Fibroblast of the aortic adventitia (primary cell): ENCODE results near the gene ZNF407. TPM values are rescaled to one million over a fixed set of nuclear protein-coding genes. Genes with fewer than 3 reads are reported as not detected.

ENCODE experiments used
- DNase-seq: peaks from one replicate; pipeline ENCODE4 v3.0.0-alpha.2; 2010; ENCODE audit warnings: low read depth
- H3K4me3 ChIP-seq: 2 replicates; pipeline ENCODE4 v1.5.1; 2011; ENCODE audit warnings: low read depth, mild to moderate bottlenecking, control low read depth, low read length, moderate library complexity
- CTCF ChIP-seq: IDR thresholded peaks from 2 replicates; pipeline ENCODE4 v1.5.1; 2011; ENCODE audit warnings: mild to moderate bottlenecking, low read length, control low read depth, inconsistent platforms; ENCODE audit not compliant: insufficient read depth
- total RNA-seq: library from RNA; depleted of rRNA; stranded (reverse); fragments of >200 nt; gene quantifications from 2 replicates; pipeline ENCODE4 v1.2.3, GENCODE V29; 2012; ENCODE audit warnings: low replicate concordance

Gene ZNF407
- total RNA-seq, 1 donor: 21.7 TPM

GRCh38 chr18:75073654-75074053 lies 476.0 kb downstream of the ZNF407 start:
- no peak for TF ChIP-seq CTCF
- H3K4me3 ChIP-seq: no peak overlapping the region
- DNase-seq: no peak

- no peak overlapping the region for H3K4me3 ChIP-seq
- no peak for TF ChIP-seq CTCF
- DNase-seq: no peak
Observed at GRCh38 chr18:75074196-75075015, 476.7 kb downstream of the ZNF407 start.

- DNase-seq: no peak
- no peak for TF ChIP-seq CTCF
Observed at GRCh38 chr18:75075016-75075305, 477.3 kb downstream of the ZNF407 start.

GRCh38 chr18:75075429-75075841 lies 477.8 kb downstream of the ZNF407 start:
- H3K4me3 ChIP-seq: no peak overlapping the region
- no peak for TF ChIP-seq CTCF
- DNase-seq: no peak

More at GRCh38 chr18:75075016-75075305, 477.3 kb downstream of the ZNF407 start:
- H3K4me3 ChIP-seq: no peak overlapping the region

GRCh38 chr18:75076286-75076685 lies 478.6 kb downstream of the ZNF407 start:
- DNase-seq: no peak
- TF ChIP-seq CTCF: no peak

GRCh38 chr18:75081486-75081885 lies 483.8 kb downstream of the ZNF407 start:
- DNase-seq: no peak
- no peak for TF ChIP-seq CTCF
- no peak overlapping the region for H3K4me3 ChIP-seq

More at GRCh38 chr18:75076286-75076685, 478.6 kb downstream of the ZNF407 start:
- no peak overlapping the region for H3K4me3 ChIP-seq

- no peak for DNase-seq
- H3K4me3 ChIP-seq: no peak overlapping the region
- TF ChIP-seq CTCF: no peak
Observed at GRCh38 chr18:75083131-75083530, 485.5 kb downstream of the ZNF407 start.
